Tracheal epithelial cell (primary cell): Measurements from ENCODE around the gene DHX32. TPM values are rescaled to one million over a fixed set of nuclear protein-coding genes. Genes with fewer than 3 reads are reported as not detected.

Experiments used
- total RNA-seq: library from RNA; depleted of rRNA; stranded (reverse); fragments of >200 nt; gene quantifications from 2 replicates; pipeline ENCODE4 v1.2.1, GENCODE V29; 2014

The DHX32 gene
- 48.6 and 52.5 TPM in 2 replicates for total RNA-seq

DNA sequence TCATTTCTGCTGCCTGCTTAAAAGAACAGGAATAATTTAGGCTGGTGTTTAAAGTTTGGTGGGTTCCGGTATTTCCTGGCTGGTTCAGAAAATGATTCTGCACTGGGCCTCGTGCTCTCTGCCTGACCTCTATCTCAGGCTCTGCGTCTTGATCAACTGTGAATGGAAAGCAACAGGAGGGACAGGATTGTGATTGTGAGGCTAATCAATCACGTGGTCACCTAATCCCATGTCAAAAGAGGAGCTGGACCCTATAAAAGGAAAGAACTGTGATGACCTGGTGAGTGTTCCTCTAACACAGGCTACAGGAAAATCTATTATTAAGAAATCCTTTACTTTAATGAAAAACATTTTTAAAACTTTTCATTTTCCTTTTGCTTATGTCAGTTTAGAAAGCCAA, at the start of gene DHX32:
DHX32 (minus strand) TSS at position 101 of the 400 bp plus-strand sequence. CDS start 468 bp downstream, outside the sequence.

GRCh38 chr10:125896088-125896934, 15.2 kb upstream of the DHX32 start, which contains the start of gene FANK1:
TSS of gene FANK1 (plus strand) at chr10:125896564. CDS start at chr10:125896643, 79 bp downstream.

DNA sequence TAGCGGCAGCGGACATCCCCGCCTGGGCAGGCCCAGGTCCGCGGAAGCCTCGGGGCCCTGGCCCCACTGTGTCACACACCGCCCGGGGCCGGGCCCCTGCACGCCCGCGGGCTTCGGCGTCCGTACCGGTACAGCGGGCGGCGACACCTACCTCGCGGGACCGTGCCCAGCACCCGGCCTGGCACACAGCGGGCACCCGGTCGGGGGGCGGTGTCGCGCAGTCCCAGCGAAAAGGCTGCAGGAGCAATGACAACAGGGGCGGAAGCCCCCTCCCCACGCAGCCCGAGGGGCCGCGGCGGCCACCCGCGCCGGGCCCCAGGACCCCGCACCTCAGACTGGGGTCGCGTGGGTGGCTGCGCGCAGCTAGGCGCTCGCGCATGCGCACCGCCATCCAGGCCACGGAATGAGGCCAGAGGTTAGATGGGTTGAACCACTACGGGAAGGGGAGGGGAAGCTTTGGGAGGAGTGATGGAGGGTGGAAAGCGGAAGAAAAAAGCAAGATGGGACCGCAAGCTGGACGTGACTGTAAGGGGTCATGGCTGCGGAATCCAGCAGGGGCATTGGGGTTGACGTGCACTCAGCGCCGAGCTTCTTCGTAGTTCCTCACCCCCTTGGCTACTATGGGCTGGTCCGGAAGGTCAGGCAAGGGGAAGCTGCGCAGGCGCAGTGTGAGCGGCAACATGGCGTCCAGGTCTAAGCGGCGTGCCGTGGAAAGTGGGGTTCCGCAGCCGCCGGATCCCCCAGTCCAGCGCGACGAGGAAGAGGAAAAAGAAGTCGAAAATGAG, 58.0 kb downstream of the DHX32 start, which contains the start of the genes BCCIP and UROS:
BCCIP (plus strand) TSS at position 669 of the 785 bp plus-strand sequence; CDS start at position 681, 12 bp downstream.
UROS (minus strand) TSS at position 381 of the 785 bp plus-strand sequence. CDS start 6,759 bp downstream, outside the sequence.

Other genes with a start within 250 kb of the DHX32 start
- not detected in 2 replicates for gene TEX36, start 198.1 kb downstream of the DHX32 start, total RNA-seq
- gene EDRF1, start 161.6 kb downstream of the DHX32 start, total RNA-seq = 11.3 and 13.9 TPM in 2 replicates
- not detected in 2 replicates for gene MMP21, start 105.5 kb downstream of the DHX32 start, total RNA-seq
- 26.6 and 33.0 TPM in 2 replicates for gene UROS, start 58.0 kb downstream of the DHX32 start, total RNA-seq
- 38.6 and 46.0 TPM in 2 replicates for gene BCCIP, start 57.7 kb downstream of the DHX32 start, total RNA-seq
- 1.7 and 7.5 TPM in 2 replicates for gene FANK1, start 15.3 kb upstream of the DHX32 start, total RNA-seq